HG02981 (cell line): ENCODE results near the gene PAFAH2.

Experiments
- ATAC-seq: cut with Tn5 transposase; IDR thresholded peaks from one replicate; pipeline ENCODE4 v1.9.1; 2021; ENCODE audit warnings: mild to moderate bottlenecking, moderate library complexity; ENCODE audit not compliant: unreplicated experiment

Gene PAFAH2

GRCh38 chr1:26015358-26015757 is 17.5 kb upstream of the PAFAH2 start:
- no peak for ATAC-seq

GRCh38 chr1:26014179-26014578 is 16.3 kb upstream of the PAFAH2 start:
- no peak for ATAC-seq

GRCh38 chr1:26012864-26013263 is 15.0 kb upstream of the PAFAH2 start:
- ATAC-seq = no peak

GRCh38 chr1:26010825-26011224 is 13.0 kb upstream of the PAFAH2 start:
- no peak for ATAC-seq

GRCh38 chr1:26009796-26010447 is 12.1 kb upstream of the PAFAH2 start:
- no peak for ATAC-seq

GRCh38 chr1:26006710-26007109 is 8.8 kb upstream of the PAFAH2 start:
- no peak for ATAC-seq

GRCh38 chr1:26005434-26006105 is 7.7 kb upstream of the PAFAH2 start:
- no peak for ATAC-seq

GRCh38 chr1:26003756-26004155 is 5.9 kb upstream of the PAFAH2 start:
- no peak for ATAC-seq

GRCh38 chr1:26003262-26003661 is 5.4 kb upstream of the PAFAH2 start:
- ATAC-seq = no peak

- no peak for ATAC-seq
These were observed 1.4 kb upstream of the PAFAH2 start for GRCh38 chr1:25999041-25999800.

GRCh38 chr1:25996966-25997827 is 666 bp downstream of the PAFAH2 start:
- peak; percentile 18 for ATAC-seq

- ATAC-seq = no peak
These were observed 3.3 kb downstream of the PAFAH2 start for GRCh38 chr1:25994402-25995150.

GRCh38 chr1:25993197-25993951 is 4.5 kb downstream of the PAFAH2 start:
- ATAC-seq = no peak

- ATAC-seq = no peak
These were observed 5.1 kb downstream of the PAFAH2 start for GRCh38 chr1:25992689-25993171.

GRCh38 chr1:25991937-25992688 is 5.8 kb downstream of the PAFAH2 start:
- no peak for ATAC-seq

GRCh38 chr1:25990702-25991395 is 7.0 kb downstream of the PAFAH2 start:
- no peak for ATAC-seq

GRCh38 chr1:25990251-25990650 is 7.6 kb downstream of the PAFAH2 start:
- no peak for ATAC-seq
